ENCODE measurements around the gene SH3GL3.
A peak's percentile ranks its signal among the peaks of the same experiment; 100 is the strongest.

Gene SH3GL3

GRCh38 chr15:83585601-83586335, 138.6 kb downstream of the SH3GL3 start:
- no peak for TF ChIP-seq CTCF (IDR thresholded peaks at IDR 0.05)
- Mint-ChIP-seq H3K9me3 (no peaks in the 10 kb centered on the region), H3K4me1 (peaks cover 22% of the 10 kb centered on the region), H3K36me3 (ENCODE audit: low read depth) (no peaks in the 10 kb centered on the region), H3K4me3 (no peak overlapping the region), H3K27ac (no peak overlapping the region), H3K27me3 (ENCODE audit: low read depth, poor library complexity) (no peaks in the 10 kb centered on the region)
- no peak for DNase-seq

- no peak for DNase-seq
- Mint-ChIP-seq H3K4me1 (peaks cover 26% of the 10 kb centered on the region), H3K4me3 (no peak overlapping the region), H3K36me3 (ENCODE audit: low read depth) (no peaks in the 10 kb centered on the region), H3K27ac (no peak overlapping the region), H3K9me3 (no peaks in the 10 kb centered on the region), H3K27me3 (ENCODE audit: low read depth, poor library complexity) (no peaks in the 10 kb centered on the region)
- no peak for TF ChIP-seq CTCF (IDR thresholded peaks at IDR 0.05)
Observed at GRCh38 chr15:83587091-83587490, 139.9 kb downstream of the SH3GL3 start.

GRCh38 chr15:83588441-83588840, 141.3 kb downstream of the SH3GL3 start:
- no peaks in the 10 kb centered on the region for H3K9me3 Mint-ChIP-seq
- H3K27me3 Mint-ChIP-seq (ENCODE audit: low read depth, poor library complexity): no peaks in the 10 kb centered on the region
- DNase-seq: no peak
- no peak overlapping the region for H3K27ac Mint-ChIP-seq
- H3K4me3 Mint-ChIP-seq: no peak overlapping the region
- H3K4me1 Mint-ChIP-seq: peaks cover 40% of the 10 kb centered on the region
- no peak for TF ChIP-seq CTCF (IDR thresholded peaks at IDR 0.05)
- no peaks in the 10 kb centered on the region for H3K36me3 Mint-ChIP-seq (ENCODE audit: low read depth)

GRCh38 chr15:83592370-83593040, 145.4 kb downstream of the SH3GL3 start:
- peak; percentile 18 for DNase-seq
- Mint-ChIP-seq H3K36me3 (ENCODE audit: low read depth) (no peaks in the 10 kb centered on the region), H3K4me1 (peaks cover 40% of the 10 kb centered on the region), H3K4me3 (peak overlapping the region; percentile 21), H3K27me3 (ENCODE audit: low read depth, poor library complexity) (no peaks in the 10 kb centered on the region), H3K9me3 (no peaks in the 10 kb centered on the region), H3K27ac (no peak overlapping the region)
- TF ChIP-seq CTCF (IDR thresholded peaks at IDR 0.05): no peak

GRCh38 chr15:83595191-83595590, 148.1 kb downstream of the SH3GL3 start:
- Mint-ChIP-seq H3K4me1 (peaks cover 34% of the 10 kb centered on the region), H3K27ac (no peak overlapping the region), H3K27me3 (ENCODE audit: low read depth, poor library complexity) (no peaks in the 10 kb centered on the region), H3K9me3 (peaks cover 12% of the 10 kb centered on the region), H3K36me3 (ENCODE audit: low read depth) (peaks cover 10% of the 10 kb centered on the region), H3K4me3 (no peak overlapping the region)
- TF ChIP-seq CTCF (IDR thresholded peaks at IDR 0.05): no peak
- no peak for DNase-seq

GRCh38 chr15:83598031-83598430, 150.9 kb downstream of the SH3GL3 start:
- TF ChIP-seq CTCF (IDR thresholded peaks at IDR 0.05): no peak

More at GRCh38 chr15:83598031-83598430, 150.9 kb downstream of the SH3GL3 start:
- Mint-ChIP-seq H3K36me3 (ENCODE audit: low read depth) (peaks cover 27% of the 10 kb centered on the region), H3K4me1 (peaks cover 20% of the 10 kb centered on the region), H3K4me3 (no peak overlapping the region), H3K27ac (no peak overlapping the region), H3K27me3 (ENCODE audit: low read depth, poor library complexity) (peaks cover 6% of the 10 kb centered on the region), H3K9me3 (peaks cover 30% of the 10 kb centered on the region)
- DNase-seq: no peak
